Lower lobe of right lung (tissue), 2 donors: ENCODE results near the gene LAP3. TPM values are rescaled to one million over a fixed set of nuclear protein-coding genes. Genes with fewer than 3 reads are reported as not detected.

Source experiments
- ATAC-seq, 2 donors: fragments of 200-7000 bp; cut with Tn5 transposase; one replicate each; pipeline ENCODE4 v1.9.1; 2020 to 2022; ENCODE audit warnings: mild to moderate bottlenecking in 2 of 2, moderate library complexity in 2 of 2
- DNase-seq: peaks from one replicate; pipeline ENCODE4 v3.0.0-alpha.2; 2020
- H3K27ac ChIP-seq: fragments of 200-600 bp; one replicate; pipeline ENCODE4 v1.8.0; 2022
- H3K27me3 ChIP-seq: fragments of 200-600 bp; one replicate; pipeline ENCODE4 v1.8.0; 2022; ENCODE audit warnings: low read depth
- H3K36me3 ChIP-seq: fragments of 200-600 bp; one replicate; pipeline ENCODE4 v1.8.0; 2022; ENCODE audit warnings: mild to moderate bottlenecking
- H3K4me1 ChIP-seq: fragments of 200-600 bp; one replicate; pipeline ENCODE4 v1.8.0; 2022
- H3K4me3 ChIP-seq: fragments of 200-600 bp; one replicate; pipeline ENCODE4 v1.8.0; 2022; ENCODE audit warnings: mild to moderate bottlenecking
- H3K9me3 ChIP-seq: fragments of 200-600 bp; one replicate; pipeline ENCODE4 v1.8.0; 2022
- intact Hi-C: fragments of 100-400 bp; cut with DNase I; formaldehyde crosslinking; loops from one replicate; pipeline ENCODE4 v1.11.0; 2022
- total RNA-seq: library from RNA; stranded (reverse); fragmentation: NEBNext Ultra II Directional; extraction: Animal tissue kit (Norgen Biotek cat#: 25700); gene quantifications from one replicate; pipeline ENCODE4 v1.2.1, GENCODE V29; 2021
- TF ChIP-seq, protein P1 (sequence below): fragments of 200-600 bp; IDR thresholded peaks from one replicate; pipeline ENCODE4 v1.8.0; 2022; ENCODE audit warnings: antibody characterized with exemption, mild to moderate bottlenecking
- donor health status: DM: no; HTN: yes; CAD: no; lungs with severe emphysema.

Gene LAP3
- total RNA-seq, 1 donor from 2014 or later, result 125 TPM

DNA sequence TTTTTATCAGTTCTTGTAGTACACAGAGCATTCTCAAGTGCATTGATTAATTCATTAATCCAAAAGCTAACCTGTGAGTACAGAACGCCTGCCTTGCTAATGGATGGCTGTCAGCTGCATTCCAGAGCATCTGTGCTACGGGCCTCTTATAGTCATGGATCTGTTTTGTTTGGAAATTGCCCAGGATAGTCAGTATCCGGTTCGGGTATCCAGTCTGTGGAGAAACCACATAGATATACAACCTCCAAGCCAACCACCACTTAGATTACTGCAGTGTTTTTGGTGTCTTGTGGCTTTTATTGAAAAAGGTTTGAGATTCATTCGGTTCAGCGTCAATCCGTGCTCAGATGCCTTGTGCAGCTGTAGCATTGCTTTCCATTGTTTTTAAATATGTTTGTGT lies 4.0 kb downstream of the LAP3 start:
- TF ChIP-seq, protein P1, sequence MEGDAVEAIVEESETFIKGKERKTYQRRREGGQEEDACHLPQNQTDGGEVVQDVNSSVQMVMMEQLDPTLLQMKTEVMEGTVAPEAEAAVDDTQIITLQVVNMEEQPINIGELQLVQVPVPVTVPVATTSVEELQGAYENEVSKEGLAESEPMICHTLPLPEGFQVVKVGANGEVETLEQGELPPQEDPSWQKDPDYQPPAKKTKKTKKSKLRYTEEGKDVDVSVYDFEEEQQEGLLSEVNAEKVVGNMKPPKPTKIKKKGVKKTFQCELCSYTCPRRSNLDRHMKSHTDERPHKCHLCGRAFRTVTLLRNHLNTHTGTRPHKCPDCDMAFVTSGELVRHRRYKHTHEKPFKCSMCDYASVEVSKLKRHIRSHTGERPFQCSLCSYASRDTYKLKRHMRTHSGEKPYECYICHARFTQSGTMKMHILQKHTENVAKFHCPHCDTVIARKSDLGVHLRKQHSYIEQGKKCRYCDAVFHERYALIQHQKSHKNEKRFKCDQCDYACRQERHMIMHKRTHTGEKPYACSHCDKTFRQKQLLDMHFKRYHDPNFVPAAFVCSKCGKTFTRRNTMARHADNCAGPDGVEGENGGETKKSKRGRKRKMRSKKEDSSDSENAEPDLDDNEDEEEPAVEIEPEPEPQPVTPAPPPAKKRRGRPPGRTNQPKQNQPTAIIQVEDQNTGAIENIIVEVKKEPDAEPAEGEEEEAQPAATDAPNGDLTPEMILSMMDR, result no peak
- peaks cover 55% of the 10 kb centered on the region for H3K36me3 ChIP-seq
- no peak for DNase-seq
- intact Hi-C loops, result no loop called here
- H3K4me1 ChIP-seq, result peaks cover 53% of the 10 kb centered on the region
- peak overlapping the region; percentile 65 for H3K4me3 ChIP-seq
- no peak for ATAC-seq
- no peaks in the 10 kb centered on the region for H3K27me3 ChIP-seq
- H3K9me3 ChIP-seq, result no peaks in the 10 kb centered on the region
- H3K27ac ChIP-seq, result peak overlapping the region; percentile 91

GRCh38 chr4:17583276-17583675 lies 6.3 kb downstream of the LAP3 start:
- no peak overlapping the region for H3K4me3 ChIP-seq
- TF ChIP-seq, protein P1, result no peak
- DNase-seq (no peak), ATAC-seq (no peak)
- intact Hi-C loops, result no loop called here
- H3K4me1 ChIP-seq, result peaks cover 48% of the 10 kb centered on the region
- no peak overlapping the region for H3K27ac ChIP-seq
- H3K36me3 ChIP-seq, result peaks cover 78% of the 10 kb centered on the region
- no peaks in the 10 kb centered on the region for H3K27me3 ChIP-seq
- no peaks in the 10 kb centered on the region for H3K9me3 ChIP-seq

- no peak overlapping the region for H3K27ac ChIP-seq
- H3K9me3 ChIP-seq, result no peaks in the 10 kb centered on the region
- H3K27me3 ChIP-seq, result no peaks in the 10 kb centered on the region
- H3K4me1 ChIP-seq, result peaks cover 41% of the 10 kb centered on the region
- no peak overlapping the region for H3K4me3 ChIP-seq
- ATAC-seq (no peak), DNase-seq (no peak)
- TF ChIP-seq, protein P1, result no peak
- intact Hi-C loops, result no loop called here
- peaks cover 84% of the 10 kb centered on the region for H3K36me3 ChIP-seq
These were observed 6.9 kb downstream of the LAP3 start for GRCh38 chr4:17583941-17584340.

DNA sequence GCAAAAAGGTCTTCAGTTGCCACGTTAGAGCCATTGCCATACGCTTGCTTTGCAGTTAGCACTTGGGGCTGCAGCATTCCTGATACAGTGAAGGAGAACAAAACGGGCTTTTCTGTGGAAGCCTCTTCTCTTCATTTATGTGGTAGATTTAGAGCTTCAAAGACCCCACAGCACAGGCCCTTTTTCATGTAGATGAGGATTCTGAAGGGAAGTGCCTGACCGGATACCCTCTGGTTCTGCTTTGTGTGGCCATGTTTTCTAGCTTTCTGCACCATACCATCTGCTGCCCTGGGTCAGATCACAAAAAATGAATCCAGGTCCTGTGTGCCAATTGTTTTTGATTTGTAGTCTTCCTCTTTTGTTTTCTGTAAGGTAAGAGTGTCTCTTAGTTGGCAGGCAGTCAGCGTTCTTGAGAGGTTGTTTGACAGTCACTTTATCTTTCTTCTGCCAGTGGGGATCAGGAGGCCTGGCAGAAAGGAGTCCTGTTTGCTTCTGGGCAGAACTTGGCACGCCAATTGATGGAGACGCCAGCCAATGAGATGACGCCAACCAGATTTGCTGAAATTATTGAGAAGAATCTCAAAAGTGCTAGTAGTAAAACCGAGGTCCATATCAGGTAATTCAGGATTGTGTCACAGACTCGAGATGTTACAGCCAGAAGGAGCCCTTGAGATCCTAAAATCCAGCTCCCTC lies 7.7 kb downstream of the LAP3 start:
- ATAC-seq, result no peak

DNA sequence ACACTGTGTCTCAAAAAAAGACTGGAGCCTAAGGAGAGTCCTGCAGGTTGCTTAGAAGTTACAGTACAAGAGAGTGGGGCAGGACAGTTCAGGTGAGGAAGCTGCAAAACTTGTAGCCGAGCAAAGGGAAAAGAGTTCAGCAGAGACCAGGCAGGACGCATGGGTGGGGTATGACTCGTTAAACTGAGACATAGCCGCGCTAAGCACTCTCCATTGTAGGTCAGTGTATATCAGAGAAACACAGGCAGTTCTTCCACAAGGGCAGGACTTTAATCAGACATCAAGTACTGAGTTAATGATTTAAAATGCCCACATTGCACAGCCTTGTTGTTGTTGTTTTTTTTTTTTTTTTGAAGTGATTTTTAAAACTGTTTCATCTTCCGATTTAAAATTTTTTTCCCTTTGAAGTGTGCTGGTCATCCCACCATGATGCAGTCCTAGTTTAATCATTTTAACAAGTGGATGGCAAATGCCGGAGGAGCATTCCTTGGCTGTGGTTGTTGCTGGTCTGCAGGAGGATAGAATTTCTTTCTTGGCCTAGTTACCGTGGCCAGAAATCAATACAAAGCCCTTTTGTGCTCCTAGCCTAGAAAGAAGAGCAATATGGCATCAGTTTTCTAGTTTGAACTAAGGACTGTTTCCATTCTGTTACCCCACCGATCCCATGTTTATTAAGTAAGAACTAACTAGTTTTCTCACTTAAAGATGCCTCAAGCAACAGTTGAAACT lies 10.3 kb downstream of the LAP3 start:
- H3K36me3 ChIP-seq, result peaks cover 100% of the 10 kb centered on the region
- TF ChIP-seq, protein P1, result no peak
- ATAC-seq (no peak), DNase-seq (no peak)
- intact Hi-C loops, result no loop called here
- no peak overlapping the region for H3K4me3 ChIP-seq
- no peak overlapping the region for H3K27ac ChIP-seq
- H3K9me3 ChIP-seq, result no peaks in the 10 kb centered on the region
- H3K27me3 ChIP-seq, result no peaks in the 10 kb centered on the region
- peaks cover 8% of the 10 kb centered on the region for H3K4me1 ChIP-seq

More for the DNA sequence above, 7.7 kb downstream of the LAP3 start:
- no peaks in the 10 kb centered on the region for H3K27me3 ChIP-seq
- intact Hi-C loops, result no loop called here
- H3K9me3 ChIP-seq, result no peaks in the 10 kb centered on the region
- no peak overlapping the region for H3K4me3 ChIP-seq
- TF ChIP-seq, protein P1, result no peak
- no peak for DNase-seq
- peaks cover 34% of the 10 kb centered on the region for H3K4me1 ChIP-seq
- H3K27ac ChIP-seq, result no peak overlapping the region
- H3K36me3 ChIP-seq, result peaks cover 91% of the 10 kb centered on the region
